ENCODE data around the gene GP9. TPM values are rescaled to one million over a fixed set of nuclear protein-coding genes. Genes with fewer than 3 reads are reported as not detected.
"Not testable (repeated sequence)": the region's sequence is repeated elsewhere in the genome, so short reads cannot be mapped to it uniquely, and the experiment has no call there.

GP9 gene
- total RNA-seq, 2 experiments from 2014 or later = not detected

DNA sequence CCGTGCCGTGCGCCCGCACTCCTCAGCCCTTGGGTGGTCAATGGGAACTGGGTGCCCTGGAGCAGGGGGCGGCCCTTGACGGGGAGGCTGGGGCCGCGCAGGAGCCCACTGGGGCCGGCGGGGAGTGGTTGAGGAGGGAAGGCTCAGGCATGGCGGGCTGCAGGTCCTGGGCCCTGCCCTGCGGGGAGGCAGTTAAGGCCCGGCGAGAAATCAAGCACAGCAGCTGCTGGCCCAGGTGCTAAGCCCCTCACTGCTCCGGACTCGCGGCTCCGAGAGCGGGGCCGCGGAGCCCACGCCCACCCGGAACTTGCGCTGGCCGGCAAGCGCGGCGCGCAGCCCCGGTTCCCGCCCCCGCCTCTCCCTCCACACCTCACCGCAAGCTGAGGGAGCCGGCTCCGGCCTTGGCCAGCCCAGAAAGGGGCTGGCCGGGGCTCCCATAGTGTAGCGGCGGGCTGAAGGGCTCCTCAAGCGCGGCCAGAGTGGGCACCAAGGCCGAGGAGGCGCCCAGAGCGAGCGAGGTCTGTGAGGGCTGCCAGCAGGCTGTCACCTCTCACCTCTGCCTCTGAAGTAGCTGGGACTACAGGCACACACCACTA, 7.8 kb downstream of the GP9 start:
- Mint-ChIP-seq H3K36me3 (ENCODE audit: low read depth) (no peaks in the 10 kb centered on the region), H3K4me1 (ENCODE audit: low read depth) (peaks cover 8% of the 10 kb centered on the region), H3K9me3 (no peaks in the 10 kb centered on the region), H3K4me3 (peak overlapping the region; percentile 56), H3K27ac (no peak overlapping the region), H3K27me3 (ENCODE audit: low read depth) (peaks cover 3% of the 10 kb centered on the region)
- CTCF ChIA-PET = interaction anchor here (0.5 to 5.4 kb wide), 13 partner anchors 7 to 156 kb away, joined by 3 to 52 read pairs (median 3); no protein-coding TSS in a partner anchor
- intact Hi-C loops (cut with micrococcal nuclease) = loop anchor here (2.0 kb wide), 1 partner anchor 44 kb away; no protein-coding TSS in a partner anchor
- DNase-seq = no peak

DNA sequence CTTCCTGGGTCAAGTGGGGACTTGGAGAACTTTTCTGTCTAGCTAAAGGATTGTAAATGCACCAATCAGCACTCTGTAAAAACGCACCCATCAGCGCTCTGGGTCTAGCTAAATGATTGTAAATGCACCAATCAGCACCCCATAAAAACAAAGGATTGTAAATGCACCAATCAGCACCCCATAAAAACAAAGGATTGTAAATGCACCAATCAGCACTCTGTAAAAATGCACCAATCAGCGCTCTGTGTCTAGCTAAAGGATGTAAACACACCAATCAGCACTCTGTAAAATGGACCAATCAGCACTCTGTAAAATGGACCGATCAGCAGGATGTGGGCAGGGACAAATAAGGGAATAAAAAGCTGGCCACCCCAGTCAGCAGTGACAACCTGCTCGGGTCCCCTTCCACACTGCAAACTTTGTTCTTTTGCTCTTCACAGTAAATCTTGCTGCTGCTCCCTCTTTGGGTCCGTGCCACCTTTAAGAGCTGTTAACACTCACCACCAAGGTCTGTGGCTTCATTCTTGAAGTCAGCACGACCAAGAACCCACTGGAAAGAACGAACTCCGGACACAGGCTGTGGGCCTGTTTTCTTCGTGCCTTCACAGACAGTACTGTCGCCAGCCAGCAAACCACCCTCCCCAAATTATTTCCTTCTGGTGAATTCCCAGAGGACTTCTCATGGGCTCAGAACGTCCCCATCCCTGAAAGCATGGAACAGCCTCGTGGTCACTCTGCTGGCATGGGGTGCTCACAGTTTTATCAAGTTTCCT, 8.9 kb downstream of the GP9 start:
- intact Hi-C loops (cut with micrococcal nuclease) = loop anchor here (2.0 kb wide), 1 partner anchor 43 kb away; no protein-coding TSS in a partner anchor
- not testable (repeated sequence) for H3K36me3 Mint-ChIP-seq (ENCODE audit: low read depth); H3K4me3 Mint-ChIP-seq; H3K27me3 Mint-ChIP-seq (ENCODE audit: low read depth); H3K9me3 Mint-ChIP-seq; H3K27ac Mint-ChIP-seq; H3K4me1 Mint-ChIP-seq (ENCODE audit: low read depth); DNase-seq
- CTCF ChIA-PET = interaction anchor here (0.7 to 5.4 kb wide), 9 partner anchors 15 to 194 kb away, joined by 3 to 52 read pairs (median 3); no protein-coding TSS in a partner anchor

DNA sequence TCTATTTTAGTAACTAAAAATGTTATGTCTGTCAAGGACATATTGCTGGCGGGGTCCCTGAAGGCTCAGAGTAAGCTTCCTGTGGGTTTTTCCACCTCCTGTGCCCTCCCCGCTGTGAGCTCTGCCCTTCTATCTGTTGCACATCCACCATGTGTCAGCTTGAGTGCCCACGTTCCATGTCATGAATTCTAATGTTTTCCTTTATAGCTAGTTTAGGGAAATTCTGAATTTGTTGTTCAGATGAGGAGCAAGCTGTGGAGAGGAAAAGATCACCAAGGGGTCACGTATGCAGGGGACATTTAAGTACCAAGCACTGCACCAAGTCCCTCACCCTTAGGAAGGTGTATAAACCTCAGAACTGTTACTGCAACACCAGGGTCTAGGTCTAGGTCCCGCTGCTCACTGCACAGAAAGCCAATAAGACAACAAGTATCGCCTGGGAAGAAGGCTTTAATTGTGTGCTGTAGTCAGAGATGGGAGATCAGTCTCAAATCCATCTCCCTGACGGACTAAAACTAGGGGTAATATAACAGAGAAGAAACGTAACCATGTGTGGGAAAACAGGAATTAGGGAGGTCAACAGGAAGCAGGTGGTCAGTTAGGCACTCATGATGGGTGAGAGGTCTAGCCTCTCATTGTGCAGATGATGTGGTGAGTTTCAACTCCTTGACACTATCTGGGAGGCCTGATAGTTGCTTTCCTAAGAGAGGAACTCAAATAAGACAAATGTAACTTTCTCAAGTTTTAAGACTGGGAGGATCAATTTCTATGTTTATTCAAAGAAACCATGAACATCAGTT, 9.7 kb downstream of the GP9 start:
- Mint-ChIP-seq H3K4me1 (ENCODE audit: low read depth) (peaks cover 8% of the 10 kb centered on the region), H3K36me3 (ENCODE audit: low read depth) (no peaks in the 10 kb centered on the region), H3K27me3 (ENCODE audit: low read depth) (peaks cover 3% of the 10 kb centered on the region), H3K27ac (no peak overlapping the region), H3K9me3 (no peaks in the 10 kb centered on the region), H3K4me3 (no peak overlapping the region)
- CTCF ChIA-PET = interaction anchor here (1.1 to 5.4 kb wide), 3 partner anchors 17 to 195 kb away, joined by 3 to 52 read pairs (median 3); no protein-coding TSS in a partner anchor
- no peak for DNase-seq
- intact Hi-C loops (cut with micrococcal nuclease) = no loop called here

DNA sequence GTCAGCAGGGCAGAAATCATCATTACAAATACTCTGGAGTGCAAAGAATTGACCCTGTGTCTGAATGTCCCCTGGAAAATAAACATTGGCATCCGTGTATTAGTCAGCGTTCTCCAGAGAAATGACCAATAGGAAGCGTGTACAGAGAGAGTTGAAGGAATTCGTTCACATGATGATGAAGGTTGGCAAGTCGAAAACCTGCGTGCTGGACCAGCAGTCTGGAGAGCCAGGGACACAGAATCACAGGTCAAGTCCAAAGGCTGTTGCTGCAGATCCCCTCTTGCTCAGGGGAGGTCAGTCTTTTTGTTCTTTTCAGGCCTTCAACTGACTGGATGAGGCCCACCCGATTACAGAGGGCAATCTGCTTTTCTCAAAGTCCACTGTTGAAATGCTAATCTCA, 16.6 kb downstream of the GP9 start:
- Mint-ChIP-seq H3K27ac (no peak overlapping the region), H3K4me1 (ENCODE audit: low read depth) (peaks cover 5% of the 10 kb centered on the region)
- DNase-seq = no peak

DNA sequence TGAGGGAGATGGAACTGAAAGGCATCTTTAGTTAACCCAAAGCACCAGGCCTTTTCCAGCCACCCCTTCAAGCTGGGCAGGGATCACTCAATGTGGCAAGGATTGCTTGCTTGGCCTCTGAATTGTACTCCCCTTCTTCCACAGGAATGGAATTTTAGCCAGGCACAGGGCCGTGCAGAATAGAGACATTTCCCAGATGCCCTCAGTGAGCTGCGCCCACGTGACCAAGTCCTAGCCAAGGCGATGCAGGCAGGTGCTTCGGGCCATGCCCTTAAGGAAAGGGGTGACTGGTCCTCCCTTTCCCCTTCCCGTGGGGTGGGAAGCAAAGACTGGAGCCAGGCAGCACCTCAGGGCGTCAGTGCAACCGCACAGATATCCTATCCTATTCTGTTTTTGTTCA, 17.9 kb downstream of the GP9 start:
- H3K36me3 Mint-ChIP-seq (ENCODE audit: low read depth) = no peaks in the 10 kb centered on the region
- no peak for DNase-seq
- H3K27ac Mint-ChIP-seq = no peak overlapping the region
- no peaks in the 10 kb centered on the region for H3K27me3 Mint-ChIP-seq (ENCODE audit: low read depth)
- CTCF ChIA-PET = no interaction called here
- intact Hi-C loops (cut with micrococcal nuclease) = no loop called here
- no peaks in the 10 kb centered on the region for H3K9me3 Mint-ChIP-seq
- peaks cover 5% of the 10 kb centered on the region for H3K4me1 Mint-ChIP-seq (ENCODE audit: low read depth)
- H3K4me3 Mint-ChIP-seq = no peak overlapping the region

More for the DNA sequence above, 16.6 kb downstream of the GP9 start:
- intact Hi-C loops (cut with micrococcal nuclease) = no loop called here
- no peaks in the 10 kb centered on the region for H3K36me3 Mint-ChIP-seq (ENCODE audit: low read depth)
- CTCF ChIA-PET = interaction anchor here (0.6 kb wide), 1 partner anchor 137 kb away, joined by 4 read pairs; no protein-coding TSS in a partner anchor
- H3K9me3 Mint-ChIP-seq = no peaks in the 10 kb centered on the region
- no peak overlapping the region for H3K4me3 Mint-ChIP-seq
- no peaks in the 10 kb centered on the region for H3K27me3 Mint-ChIP-seq (ENCODE audit: low read depth)

DNA sequence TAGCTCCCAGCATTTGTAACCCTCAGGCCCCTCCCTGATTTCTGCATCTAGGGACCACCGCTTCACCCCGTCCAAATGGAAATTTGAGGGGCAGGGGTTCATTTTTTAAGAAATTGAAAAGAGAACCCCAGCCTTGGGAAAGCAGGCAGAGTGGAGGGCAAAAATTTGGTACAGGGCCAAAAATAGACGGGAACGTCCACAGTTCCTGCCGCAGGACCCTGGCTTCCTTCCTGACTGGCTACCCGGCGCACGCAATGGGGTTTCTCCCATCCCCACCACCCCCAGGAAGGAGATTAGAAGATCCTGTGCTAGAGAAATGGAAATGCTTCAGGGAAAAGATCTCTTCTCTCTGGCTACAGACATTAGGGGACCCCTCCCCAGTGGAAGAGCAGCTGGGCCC, 20.9 kb downstream of the GP9 start:
- no peak for DNase-seq
- intact Hi-C loops (cut with micrococcal nuclease) = no loop called here
- Mint-ChIP-seq H3K36me3 (ENCODE audit: low read depth) (no peaks in the 10 kb centered on the region), H3K9me3 (no peaks in the 10 kb centered on the region), H3K4me1 (ENCODE audit: low read depth) (peaks cover 8% of the 10 kb centered on the region), H3K27me3 (ENCODE audit: low read depth) (no peaks in the 10 kb centered on the region), H3K4me3 (no peak overlapping the region), H3K27ac (no peak overlapping the region)
- CTCF ChIA-PET = interaction anchor here (1.2 to 1.5 kb wide), 2 partner anchors 28 to 34 kb away, joined by 3 to 6 read pairs; no protein-coding TSS in a partner anchor

GRCh38 chr3:129082026-129082425, 21.4 kb downstream of the GP9 start:
- Mint-ChIP-seq H3K27ac (no peak overlapping the region), H3K4me3 (no peak overlapping the region), H3K27me3 (ENCODE audit: low read depth) (no peaks in the 10 kb centered on the region), H3K36me3 (ENCODE audit: low read depth) (no peaks in the 10 kb centered on the region), H3K4me1 (ENCODE audit: low read depth) (peaks cover 8% of the 10 kb centered on the region), H3K9me3 (no peaks in the 10 kb centered on the region)
- DNase-seq = no peak
- intact Hi-C loops (cut with micrococcal nuclease) = no loop called here
- CTCF ChIA-PET = no interaction called here

GRCh38 chr3:129084501-129084900, 23.9 kb downstream of the GP9 start:
- CTCF ChIA-PET = interaction anchor here (1.3 to 4.0 kb wide), 2 partner anchors 16 to 31 kb away, joined by 3 to 12 read pairs; no protein-coding TSS in a partner anchor
- intact Hi-C loops (cut with micrococcal nuclease) = no loop called here
- Mint-ChIP-seq H3K36me3 (ENCODE audit: low read depth) (no peaks in the 10 kb centered on the region), H3K27ac (no peak overlapping the region), H3K9me3 (no peaks in the 10 kb centered on the region), H3K4me3 (no peak overlapping the region), H3K27me3 (ENCODE audit: low read depth) (no peaks in the 10 kb centered on the region), H3K4me1 (ENCODE audit: low read depth) (peaks cover 8% of the 10 kb centered on the region)
- DNase-seq = no peak

- peak overlapping the region; percentile 53 for H3K27ac Mint-ChIP-seq
- CTCF ChIA-PET = interaction anchor here (0.5 to 4.0 kb wide), 4 partner anchors 9 to 160 kb away, joined by 3 to 12 read pairs (median 4); no protein-coding TSS in a partner anchor
- H3K36me3 Mint-ChIP-seq (ENCODE audit: low read depth) = no peaks in the 10 kb centered on the region
- no peak for DNase-seq
- H3K4me3 Mint-ChIP-seq = peak overlapping the region; percentile 18
- peaks cover 8% of the 10 kb centered on the region for H3K4me1 Mint-ChIP-seq (ENCODE audit: low read depth)
- intact Hi-C loops (cut with micrococcal nuclease) = no loop called here
- H3K27me3 Mint-ChIP-seq (ENCODE audit: low read depth) = no peaks in the 10 kb centered on the region
- H3K9me3 Mint-ChIP-seq = no peaks in the 10 kb centered on the region
These were observed 24.7 kb downstream of the GP9 start for GRCh38 chr3:129085165-129085715.

GRCh38 chr3:129085818-129086217, 25.2 kb downstream of the GP9 start:
- intact Hi-C loops (cut with micrococcal nuclease) = no loop called here
- no peak for DNase-seq
- Mint-ChIP-seq H3K36me3 (ENCODE audit: low read depth) (no peaks in the 10 kb centered on the region), H3K4me3 (peak overlapping the region; percentile 18), H3K9me3 (no peaks in the 10 kb centered on the region), H3K27me3 (ENCODE audit: low read depth) (no peaks in the 10 kb centered on the region), H3K4me1 (ENCODE audit: low read depth) (peaks cover 8% of the 10 kb centered on the region), H3K27ac (peak overlapping the region; percentile 53)
- CTCF ChIA-PET = interaction anchor here (0.5 to 4.0 kb wide), 5 partner anchors 8 to 159 kb away, joined by 3 to 12 read pairs (median 5); no protein-coding TSS in a partner anchor

- no peak overlapping the region for H3K4me3 Mint-ChIP-seq
- peaks cover 3% of the 10 kb centered on the region for H3K4me1 Mint-ChIP-seq (ENCODE audit: low read depth)
- no peaks in the 10 kb centered on the region for H3K27me3 Mint-ChIP-seq (ENCODE audit: low read depth)
- no peak overlapping the region for H3K27ac Mint-ChIP-seq
- DNase-seq = no peak
- H3K9me3 Mint-ChIP-seq = no peaks in the 10 kb centered on the region
- peaks cover 2% of the 10 kb centered on the region for H3K36me3 Mint-ChIP-seq (ENCODE audit: low read depth)
- intact Hi-C loops (cut with micrococcal nuclease) = no loop called here
- CTCF ChIA-PET = interaction anchor here (2.1 kb wide), 1 partner anchor 117 kb away, joined by 6 read pairs; no protein-coding TSS in a partner anchor
These were observed 26.6 kb downstream of the GP9 start for GRCh38 chr3:129087138-129087702.

All from activated naive CD4-positive, alpha-beta T cell treated with anti-CD3 and anti-CD28 coated beads for 36 hours (primary cell).